HUES64 (cell line): ENCODE measurements around the gene FEV.

Experiments
- H3K27ac ChIP-seq: 2 replicates; pipeline ENCODE4 v1.7.0; 2013; ENCODE audit warnings: low read depth, low read length, inconsistent platforms
- H3K27me3 ChIP-seq: 2 replicates; pipeline ENCODE4 v1.6.1; 2013; ENCODE audit warnings: mild to moderate bottlenecking, low read length; ENCODE audit not compliant: insufficient read depth
- H3K36me3 ChIP-seq: 2 replicates; pipeline ENCODE4 v1.6.1; 2013; ENCODE audit warnings: mild to moderate bottlenecking, low read length; ENCODE audit not compliant: insufficient read depth
- H3K4me1 ChIP-seq: 2 replicates; pipeline ENCODE4 v1.6.1; 2013; ENCODE audit warnings: mild to moderate bottlenecking, low read length, moderate library complexity; ENCODE audit not compliant: insufficient read depth
- H3K4me3 ChIP-seq: 2 replicates; pipeline ENCODE4 v1.5.1; 2013; ENCODE audit warnings: mild to moderate bottlenecking, low read length, moderate library complexity
- H3K9ac ChIP-seq: 2 replicates; pipeline ENCODE4 v1.6.1; 2013; ENCODE audit warnings: mild to moderate bottlenecking, low read depth, low read length
- H3K9me3 ChIP-seq: 2 replicates; pipeline ENCODE4 v1.6.1; 2013; ENCODE audit warnings: low read depth, low read length; ENCODE audit not compliant: insufficient read depth
- WGBS: fragments of 150-250, 120-280 bp; methylation state at CpG from one replicate; pipeline ENCODE4 v1.1.7; 2013; ENCODE audit warnings: missing lambda C conversion rate; 5-methylcytosine and 5-hydroxymethylcytosine counted together

Gene FEV

GRCh38 chr2:219017201-219017931, 32.4 kb upstream of the FEV start:
- 88% methylated on average over 14 of the region's 14 CpGs for WGBS
- no peaks in the 10 kb centered on the region for H3K36me3 ChIP-seq
- H3K27ac ChIP-seq: no peak overlapping the region
- H3K4me1 ChIP-seq: no peaks in the 10 kb centered on the region
- H3K9ac ChIP-seq: no peak overlapping the region
- H3K27me3 ChIP-seq: peaks cover 31% of the 10 kb centered on the region
- H3K9me3 ChIP-seq: no peaks in the 10 kb centered on the region
- H3K4me3 ChIP-seq: no peak overlapping the region

GRCh38 chr2:219016721-219017120, 31.7 kb upstream of the FEV start:
- Histone ChIP-seq H3K4me1 (no peaks in the 10 kb centered on the region), H3K27ac (no peak overlapping the region), H3K9me3 (no peaks in the 10 kb centered on the region), H3K9ac (no peak overlapping the region), H3K27me3 (peaks cover 31% of the 10 kb centered on the region), H3K4me3 (no peak overlapping the region), H3K36me3 (no peaks in the 10 kb centered on the region)
- 90% methylated on average over 11 of the region's 11 CpGs for WGBS

GRCh38 chr2:219010873-219011272, 25.9 kb upstream of the FEV start:
- H3K9me3 ChIP-seq: no peaks in the 10 kb centered on the region
- H3K27me3 ChIP-seq: peaks cover 66% of the 10 kb centered on the region
- no peak overlapping the region for H3K9ac ChIP-seq
- WGBS: 90% methylated on average over 5 of the region's 5 CpGs
- H3K4me1 ChIP-seq: no peaks in the 10 kb centered on the region
- no peak overlapping the region for H3K27ac ChIP-seq
- no peaks in the 10 kb centered on the region for H3K36me3 ChIP-seq
- H3K4me3 ChIP-seq: no peak overlapping the region

- Histone ChIP-seq H3K4me3 (no peak overlapping the region), H3K9ac (no peak overlapping the region), H3K27ac (no peak overlapping the region), H3K27me3 (peaks cover 67% of the 10 kb centered on the region), H3K9me3 (no peaks in the 10 kb centered on the region), H3K36me3 (no peaks in the 10 kb centered on the region), H3K4me1 (no peaks in the 10 kb centered on the region)
- WGBS: 26% methylated on average over 6 of the region's 6 CpGs
Observed at GRCh38 chr2:219010162-219010756, 25.3 kb upstream of the FEV start.

GRCh38 chr2:219009294-219009693, 24.3 kb upstream of the FEV start:
- Histone ChIP-seq H3K9ac (no peak overlapping the region), H3K27ac (no peak overlapping the region), H3K27me3 (peaks cover 68% of the 10 kb centered on the region), H3K36me3 (no peaks in the 10 kb centered on the region), H3K9me3 (no peaks in the 10 kb centered on the region), H3K4me1 (no peaks in the 10 kb centered on the region), H3K4me3 (no peak overlapping the region)
- WGBS: 67% methylated on average over 2 of the region's 2 CpGs

DNA sequence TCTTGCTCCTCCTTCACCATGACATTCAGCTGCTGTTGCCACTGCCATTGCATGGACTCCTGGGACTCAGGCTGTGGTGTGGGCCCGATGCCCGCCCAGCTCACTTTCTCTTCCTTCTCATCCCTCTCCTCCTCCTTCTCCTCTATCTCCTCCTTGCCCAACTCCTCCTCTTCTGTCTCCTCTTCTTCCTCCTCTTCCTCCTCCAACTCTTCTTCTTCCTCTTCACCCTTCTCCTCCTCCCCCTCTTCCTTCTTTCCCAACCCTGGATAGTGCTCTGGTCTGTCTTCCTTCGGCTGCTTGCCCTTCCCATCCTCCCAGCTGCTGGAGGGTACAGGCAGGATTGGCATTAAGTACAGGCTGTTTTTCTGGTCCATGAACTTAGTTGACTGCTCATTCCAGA, 19.0 kb upstream of the FEV start:
- Histone ChIP-seq H3K36me3 (no peaks in the 10 kb centered on the region), H3K4me3 (no peak overlapping the region), H3K9ac (no peak overlapping the region), H3K27me3 (peaks cover 92% of the 10 kb centered on the region), H3K4me1 (peaks cover 12% of the 10 kb centered on the region; the same call in 1 of the 2 replicates), H3K9me3 (no peaks in the 10 kb centered on the region), H3K27ac (no peak overlapping the region)
- WGBS: 82% methylated on average over 3 of the region's 3 CpGs

DNA sequence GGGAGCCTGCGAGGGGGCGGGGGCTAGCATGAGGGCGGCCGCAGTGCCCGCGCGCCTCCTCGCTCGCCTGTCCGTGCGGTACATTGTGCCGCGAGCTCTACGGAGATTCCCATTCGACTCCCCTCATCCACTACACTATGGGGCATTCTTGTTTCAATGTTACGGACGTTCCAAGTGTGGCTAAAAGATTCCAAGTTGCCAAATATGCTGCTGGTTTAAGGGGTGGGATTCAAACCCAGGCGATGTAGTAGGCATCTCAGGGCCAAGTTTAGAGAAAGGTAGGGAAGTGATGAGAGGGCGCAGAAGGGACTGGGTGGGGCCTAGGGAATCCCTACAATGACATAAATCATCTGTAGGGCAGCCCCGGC, 18.3 kb upstream of the FEV start:
- H3K27ac ChIP-seq: no peak overlapping the region
- no peaks in the 10 kb centered on the region for H3K9me3 ChIP-seq
- H3K36me3 ChIP-seq: no peaks in the 10 kb centered on the region
- peak overlapping the region; percentile 57 for H3K4me3 ChIP-seq
- WGBS: 7% methylated on average over 20 of the region's 20 CpGs
- H3K4me1 ChIP-seq: peaks cover 17% of the 10 kb centered on the region; the same call in 1 of the 2 replicates
- H3K27me3 ChIP-seq: peaks cover 93% of the 10 kb centered on the region
- no peak overlapping the region for H3K9ac ChIP-seq

- Histone ChIP-seq H3K4me1 (peaks cover 18% of the 10 kb centered on the region; the same call in 1 of the 2 replicates), H3K27me3 (peaks cover 99% of the 10 kb centered on the region), H3K9ac (no peak overlapping the region), H3K4me3 (peak overlapping the region; percentile 57), H3K27ac (no peak overlapping the region), H3K9me3 (no peaks in the 10 kb centered on the region), H3K36me3 (no peaks in the 10 kb centered on the region)
- 1% methylated on average over 72 of the region's 72 CpGs for WGBS
Observed at GRCh38 chr2:219002395-219003266, 17.6 kb upstream of the FEV start.

GRCh38 chr2:219001577-219002394, 16.8 kb upstream of the FEV start:
- peaks cover 100% of the 10 kb centered on the region for H3K27me3 ChIP-seq
- H3K4me3 ChIP-seq: peak overlapping the region; percentile 57
- H3K36me3 ChIP-seq: no peaks in the 10 kb centered on the region
- H3K4me1 ChIP-seq: peaks cover 18% of the 10 kb centered on the region; the same call in 1 of the 2 replicates
- H3K9me3 ChIP-seq: no peaks in the 10 kb centered on the region
- no peak overlapping the region for H3K27ac ChIP-seq
- no peak overlapping the region for H3K9ac ChIP-seq
- WGBS: 3% methylated on average over 67 of the region's 70 CpGs

- H3K27me3 ChIP-seq: peaks cover 100% of the 10 kb centered on the region
Observed at GRCh38 chr2:219001100-219001576, 16.2 kb upstream of the FEV start.

More at GRCh38 chr2:219001100-219001576, 16.2 kb upstream of the FEV start:
- Histone ChIP-seq H3K36me3 (no peaks in the 10 kb centered on the region), H3K4me1 (peaks cover 18% of the 10 kb centered on the region; the same call in 1 of the 2 replicates), H3K9me3 (no peaks in the 10 kb centered on the region), H3K9ac (no peak overlapping the region), H3K27ac (no peak overlapping the region), H3K4me3 (peak overlapping the region; percentile 37)
- WGBS: 6% methylated on average over 26 of the region's 26 CpGs
